ENCODE results near the gene POLG. TPM values are rescaled to one million over a fixed set of nuclear protein-coding genes. Genes with fewer than 3 reads are reported as not detected.

POLG gene
- total RNA-seq, 1 experiment from 2014 or later, result 60.3 TPM

GRCh38 chr15:89320200-89320599 lies 14.4 kb downstream of the POLG start:
- no peak overlapping the region for H3K18ac ChIP-seq (ENCODE audit: insufficient read length, low read depth, low read length)
- no peak overlapping the region for H3K9ac ChIP-seq (ENCODE audit: extremely low read depth, insufficient read length, low read length)
- no peaks in the 10 kb centered on the region for H3K27me3 ChIP-seq (ENCODE audit: insufficient read depth, low read length)
- H3K4me2 ChIP-seq (ENCODE audit: insufficient read depth, insufficient read length, low read length), result no peak overlapping the region
- TF ChIP-seq CTCF (conservative IDR thresholded peaks at IDR 0.05), result no peak
- H2BK20ac ChIP-seq (ENCODE audit: low read depth, low read length, poor library complexity, severe bottlenecking), result no peak overlapping the region
- no peak overlapping the region for H3T11ph ChIP-seq (ENCODE audit: low read length)
- Mint-ChIP-seq H3K27me3 (ENCODE audit: low read depth) (no peaks in the 10 kb centered on the region), H3K4me1 (no peaks in the 10 kb centered on the region), H3K27ac (0 out of 7 replicates have a peak overlapping the region, but pooled peaks of 1 of the 3 experiments have one; percentile 45), H3K9me3 (no peaks in the 10 kb centered on the region), H3K4me3 (no peak overlapping the region), H3K36me3 (ENCODE audit: insufficient read depth in 1 of 3, low read depth in 3 of 3) (peaks cover 55 to 96% (median 83%) of the 10 kb centered on the region in 3 experiments)
- H3K27ac ChIP-seq (ENCODE audit: insufficient read length, low read depth, low read length), result no peak overlapping the region
- H4K20me1 ChIP-seq (ENCODE audit: control insufficient read depth, insufficient read depth, insufficient read length), result no peaks in the 10 kb centered on the region
- no peaks in the 10 kb centered on the region for H3K9me3 ChIP-seq (ENCODE audit: control insufficient read depth, low read depth, low read length)
- no peak overlapping the region for H2AK5ac ChIP-seq (ENCODE audit: insufficient read length, low read length)
- H3K23me2 ChIP-seq (ENCODE audit: insufficient read length, low read depth, low read length, poor library complexity, severe bottlenecking), result no peaks in the 10 kb centered on the region
- H4K91ac ChIP-seq (ENCODE audit: insufficient read length, low read depth, low read length), result no peak overlapping the region
- no peaks in the 10 kb centered on the region for H3K79me2 ChIP-seq (ENCODE audit: insufficient read depth, low read length)
- no peak overlapping the region for H2BK12ac ChIP-seq (ENCODE audit: insufficient read length, low read depth, low read length)
- no peak for DNase-seq
- H3K14ac ChIP-seq (ENCODE audit: insufficient read depth, low read length), result no peak overlapping the region
- H2BK5ac ChIP-seq (ENCODE audit: insufficient read length, low read length), result no peak overlapping the region
- no peaks in the 10 kb centered on the region for H3K79me1 ChIP-seq (ENCODE audit: insufficient read depth, low read depth, low read length, poor library complexity, severe bottlenecking)
- no peak overlapping the region for H2AFZ ChIP-seq (ENCODE audit: low read length)
- no peak overlapping the region for H2BK120ac ChIP-seq (ENCODE audit: low read depth, low read length, poor library complexity, severe bottlenecking)
- H2BK15ac ChIP-seq (ENCODE audit: low read depth, low read length), result no peak overlapping the region
- H3K4me1 ChIP-seq (ENCODE audit: insufficient read depth, low read length), result no peaks in the 10 kb centered on the region
- H4K8ac ChIP-seq (replicated peaks; ENCODE audit: insufficient read length, low read depth, low read length), result no peak overlapping the region
- H3K56ac ChIP-seq (ENCODE audit: insufficient read length, low read depth, low read length), result no peak overlapping the region
- no peak overlapping the region for H3K23ac ChIP-seq (ENCODE audit: insufficient read length, low read depth, low read length)
- H3K4ac ChIP-seq (ENCODE audit: low read depth, low read length), result no peak overlapping the region
- no peak overlapping the region for H4K5ac ChIP-seq (ENCODE audit: insufficient read length, low read depth, low read length)
- WGBS (ENCODE audit: extremely low coverage, insufficient read length, low lambda C conversion rate), result no CpG with 5 or more reads among the region's 2 CpGs
